ENCODE data around the gene CDYL2.

DNA sequence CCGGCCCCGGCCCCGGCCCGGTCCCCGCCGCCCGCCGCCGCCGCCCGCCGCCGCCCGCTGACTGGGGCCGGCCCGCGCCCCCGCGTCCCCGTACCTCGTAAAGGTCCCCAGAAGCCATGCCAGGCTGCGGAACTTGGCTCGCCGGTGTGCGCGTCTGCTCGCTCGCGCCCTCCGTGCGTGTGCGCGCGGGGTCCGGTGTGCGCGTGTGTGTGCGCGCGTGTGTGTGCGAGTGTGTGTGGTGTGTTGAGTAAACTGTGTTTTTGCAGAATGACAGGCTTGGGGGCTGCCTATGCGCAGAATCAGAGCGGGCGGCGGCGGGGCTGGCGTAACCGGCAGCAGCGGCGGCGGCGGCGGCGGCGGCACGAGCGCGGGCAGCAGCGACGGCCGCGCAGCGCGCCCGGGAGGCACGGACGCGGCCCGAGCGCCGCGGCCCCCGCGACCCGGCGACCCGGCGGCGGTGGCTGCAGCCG, 307 bp downstream of the CDYL2 start:
- TF ChIP-seq, protein P1, sequence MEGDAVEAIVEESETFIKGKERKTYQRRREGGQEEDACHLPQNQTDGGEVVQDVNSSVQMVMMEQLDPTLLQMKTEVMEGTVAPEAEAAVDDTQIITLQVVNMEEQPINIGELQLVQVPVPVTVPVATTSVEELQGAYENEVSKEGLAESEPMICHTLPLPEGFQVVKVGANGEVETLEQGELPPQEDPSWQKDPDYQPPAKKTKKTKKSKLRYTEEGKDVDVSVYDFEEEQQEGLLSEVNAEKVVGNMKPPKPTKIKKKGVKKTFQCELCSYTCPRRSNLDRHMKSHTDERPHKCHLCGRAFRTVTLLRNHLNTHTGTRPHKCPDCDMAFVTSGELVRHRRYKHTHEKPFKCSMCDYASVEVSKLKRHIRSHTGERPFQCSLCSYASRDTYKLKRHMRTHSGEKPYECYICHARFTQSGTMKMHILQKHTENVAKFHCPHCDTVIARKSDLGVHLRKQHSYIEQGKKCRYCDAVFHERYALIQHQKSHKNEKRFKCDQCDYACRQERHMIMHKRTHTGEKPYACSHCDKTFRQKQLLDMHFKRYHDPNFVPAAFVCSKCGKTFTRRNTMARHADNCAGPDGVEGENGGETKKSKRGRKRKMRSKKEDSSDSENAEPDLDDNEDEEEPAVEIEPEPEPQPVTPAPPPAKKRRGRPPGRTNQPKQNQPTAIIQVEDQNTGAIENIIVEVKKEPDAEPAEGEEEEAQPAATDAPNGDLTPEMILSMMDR (IDR thresholded peaks at IDR 0.05; ENCODE audit: insufficient read depth, low read depth, low read length): no peak
- TF ChIP-seq EZH2 (IDR thresholded peaks at IDR 0.05; ENCODE audit: insufficient read depth, low read length): no peak
